ENCODE results near the gene SINHCAF. TPM values are rescaled to one million over a fixed set of nuclear protein-coding genes. Genes with fewer than 3 reads are reported as not detected.
"Not testable (repeated sequence)": the region's sequence is repeated elsewhere in the genome, so short reads cannot be mapped to it uniquely, and the experiment has no call there.

Gene SINHCAF
- total RNA-seq (2014; rRNA removed; shearing (Covaris generic)) (569 and 581 TPM in 2 replicates), polyA plus RNA-seq (2016; fragmentation: Nextera tagmentation; extraction: Ambion mirVana) (651 and 686 TPM in 2 replicates)
- long read RNA-seq, transcript SINHCAF-201 (6 exons, 3,163 nt): major isoform, 128 of 185 reads
- long read RNA-seq, partial matches to known transcripts: 11 of 185 reads
- long read RNA-seq, other reads (novel, unspliced or antisense): 43 of 185 reads

- Histone ChIP-seq H3K79me2 (replicated peaks; ENCODE audit: insufficient read depth) (peaks cover 52% of the 10 kb centered on the region), H3K4me1 (ENCODE audit: insufficient read depth) (peaks cover 27% of the 10 kb centered on the region), H3F3A (replicated peaks; ENCODE audit: low read depth) (no peaks in the 10 kb centered on the region), H3K36me3 (ENCODE audit: insufficient read depth) (no peaks in the 10 kb centered on the region), H3K4me2 (peak within 1 kb of the TSS; percentile 93), H3K27me3 (ENCODE audit: insufficient read depth) (no peaks in the 10 kb centered on the region), H4K20me1 (replicated peaks; ENCODE audit: insufficient read depth) (peaks cover 17% of the 10 kb centered on the region), H3K27ac (ENCODE audit: low read depth) (peak within 1 kb of the TSS; percentile 99), H3K9me2 (ENCODE audit: insufficient read depth) (no peaks in the 10 kb centered on the region), H3K4me3 (peak within 1 kb of the TSS; percentile 93), H2AFZ (no peak within 1 kb of the TSS)
- H3K9me3 Mint-ChIP-seq: peaks cover 6% of the 10 kb centered on the region
- H3K36me3 Mint-ChIP-seq (ENCODE audit: low read depth): peaks cover 29% of the 10 kb centered on the region
- peaks cover 28% of the 10 kb centered on the region for H3K4me1 Mint-ChIP-seq
- H3K27ac Mint-ChIP-seq: peak within 1 kb of the TSS; percentile 99
- peaks cover 25% of the 10 kb centered on the region for H3K27me3 Mint-ChIP-seq (ENCODE audit: insufficient read depth, low read depth, poor library complexity)
- no peak for TF ChIP-seq ETS1 (IDR thresholded peaks at IDR 0.05)
- peak; percentile 97 for TF ChIP-seq POLR2AphosphoS5 (IDR thresholded peaks at IDR 0.05; ENCODE audit: low read depth)
- no peak for TF ChIP-seq NANOG (IDR thresholded peaks at IDR 0.05; ENCODE audit: borderline replicate concordance)
- TF ChIP-seq CREB1 (CRISPR knock-in tag; IDR thresholded peaks at IDR 0.05; ENCODE audit: low read depth): peak; percentile 86
- TF ChIP-seq JUNB (IDR thresholded peaks at IDR 0.05; ENCODE audit: unreplicated experiment): no peak
- TF ChIP-seq ZNF462 (CRISPR knock-in tag; IDR thresholded peaks at IDR 0.05): no peak
- H3K4me3 Mint-ChIP-seq: peak within 1 kb of the TSS; percentile 98
- DNase-seq (ENCODE audit: low spot score) (peak; percentile 100), ATAC-seq (peak; percentile 69)
Observed at GRCh38 chr12:31325877-31326631, at the start of gene SINHCAF. SINHCAF (minus strand) TSS chr12:31326150; CDS start chr12:31298204, 27,946 bp downstream.

GRCh38 chr12:31375422-31375821, 49.5 kb upstream of the SINHCAF start:
- not testable (repeated sequence) for H3K27ac Mint-ChIP-seq; H2AFZ ChIP-seq; H3K9me2 ChIP-seq (ENCODE audit: insufficient read depth); H3K4me1 ChIP-seq (ENCODE audit: insufficient read depth); H3K27me3 ChIP-seq (ENCODE audit: insufficient read depth); H3K4me3 Mint-ChIP-seq; H3K36me3 ChIP-seq (ENCODE audit: insufficient read depth); H3K4me2 ChIP-seq; H3K27ac ChIP-seq (ENCODE audit: low read depth); H3F3A ChIP-seq (replicated peaks; ENCODE audit: low read depth); H3K9me3 Mint-ChIP-seq; H3K4me3 ChIP-seq; DNase-seq (ENCODE audit: low spot score); H3K36me3 Mint-ChIP-seq (ENCODE audit: low read depth); H4K20me1 ChIP-seq (replicated peaks; ENCODE audit: insufficient read depth); ATAC-seq
- peaks cover 19% of the 10 kb centered on the region for H3K27me3 Mint-ChIP-seq (ENCODE audit: insufficient read depth, low read depth, poor library complexity)
- H3K4me1 Mint-ChIP-seq: peaks cover 17% of the 10 kb centered on the region
- peaks cover 10% of the 10 kb centered on the region for H3K79me2 ChIP-seq (replicated peaks; ENCODE audit: insufficient read depth)
